Effector memory CD4-positive, alpha-beta T cell (primary cell): ENCODE results near the gene WNT3.
"Not testable (repeated sequence)": the region's sequence is repeated elsewhere in the genome, so short reads cannot be mapped to it uniquely, and the experiment has no call there.

Source experiments
- DNase-seq, 3 donors: peaks; one replicate each; pipeline ENCODE4 v3.0.0-alpha.2; 2020
- H3K27ac ChIP-seq: 2 replicates; pipeline ENCODE4 v1.7.0; 2013; ENCODE audit warnings: mild to moderate bottlenecking, low read length, moderate library complexity; ENCODE audit not compliant: insufficient read depth, poor library complexity, severe bottlenecking
- H3K27me3 ChIP-seq: replicated peaks from 2 replicates; pipeline ENCODE4 v1.7.0; 2013; ENCODE audit warnings: mild to moderate bottlenecking, low read length; ENCODE audit not compliant: insufficient read depth, control insufficient read depth, poor library complexity, severe bottlenecking
- H3K36me3 ChIP-seq: 2 replicates; pipeline ENCODE4 v1.7.0; 2013; ENCODE audit warnings: mild to moderate bottlenecking, low read length, moderate library complexity; ENCODE audit not compliant: control insufficient read depth, insufficient read depth
- H3K4me1 ChIP-seq: 2 replicates; pipeline ENCODE4 v1.7.0; 2013; ENCODE audit warnings: low read length, mild to moderate bottlenecking; ENCODE audit not compliant: control insufficient read depth, insufficient read depth, poor library complexity, severe bottlenecking
- H3K4me3 ChIP-seq: 2 replicates; pipeline ENCODE4 v1.7.0; 2013; ENCODE audit warnings: low read length, low read depth, mild to moderate bottlenecking; ENCODE audit not compliant: insufficient read depth, poor library complexity, severe bottlenecking
- H3K9me3 ChIP-seq: 2 replicates; pipeline ENCODE4 v1.7.0; 2013; ENCODE audit warnings: mild to moderate bottlenecking, low read length, moderate library complexity; ENCODE audit not compliant: control insufficient read depth

WNT3 gene

DNA sequence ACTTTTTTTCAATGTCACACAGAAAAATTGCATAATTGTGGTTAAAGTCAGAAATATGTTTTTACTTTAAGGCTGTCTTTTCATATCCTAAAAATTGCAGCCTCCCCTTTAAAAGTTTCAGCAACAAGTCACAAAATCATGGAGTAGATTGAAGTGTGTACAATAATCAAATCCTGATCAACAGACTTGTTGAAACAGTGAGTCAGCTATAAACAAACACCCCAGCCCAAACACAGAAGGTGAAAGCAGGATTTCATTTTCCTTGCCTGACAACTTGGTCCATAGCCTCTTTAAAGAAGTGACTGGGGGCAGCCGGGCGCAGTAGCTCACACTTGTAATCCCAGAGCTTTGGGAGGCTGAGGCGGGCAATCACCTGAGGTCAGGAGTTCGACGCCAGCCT, 59.9 kb downstream of the WNT3 start:
- DNase-seq, result no peak
- H3K9me3 ChIP-seq, result no peaks in the 10 kb centered on the region
- H3K27me3 ChIP-seq, result no peaks in the 10 kb centered on the region
- no peak overlapping the region for H3K4me3 ChIP-seq
- H3K27ac ChIP-seq, result no peak overlapping the region
- peaks cover 12% of the 10 kb centered on the region for H3K36me3 ChIP-seq
- H3K4me1 ChIP-seq, result no peaks in the 10 kb centered on the region

DNA sequence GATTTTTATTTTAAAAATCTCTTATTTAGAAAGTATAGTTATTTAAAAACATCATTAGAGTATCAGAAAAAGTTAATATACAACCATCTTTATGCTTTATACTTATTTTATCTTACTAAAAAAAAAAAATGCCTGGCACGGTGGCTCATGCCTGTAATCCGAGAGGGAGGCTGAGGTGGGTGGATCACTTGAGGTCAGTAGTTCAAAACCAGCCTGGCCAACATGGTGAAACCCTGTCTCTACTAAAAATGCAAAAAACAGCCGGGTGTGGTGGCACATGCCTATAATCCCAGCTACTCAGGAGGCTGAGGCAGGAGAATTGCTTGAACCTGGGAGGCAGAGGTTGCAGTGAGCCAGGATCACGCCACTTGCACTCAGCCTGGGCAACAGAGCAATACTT, 60.9 kb downstream of the WNT3 start:
- H3K4me3 ChIP-seq, H3K9me3 ChIP-seq, DNase-seq, H3K27me3 ChIP-seq, H3K27ac ChIP-seq, H3K4me1 ChIP-seq: not testable (repeated sequence)
- H3K36me3 ChIP-seq, result peaks cover 21% of the 10 kb centered on the region

DNA sequence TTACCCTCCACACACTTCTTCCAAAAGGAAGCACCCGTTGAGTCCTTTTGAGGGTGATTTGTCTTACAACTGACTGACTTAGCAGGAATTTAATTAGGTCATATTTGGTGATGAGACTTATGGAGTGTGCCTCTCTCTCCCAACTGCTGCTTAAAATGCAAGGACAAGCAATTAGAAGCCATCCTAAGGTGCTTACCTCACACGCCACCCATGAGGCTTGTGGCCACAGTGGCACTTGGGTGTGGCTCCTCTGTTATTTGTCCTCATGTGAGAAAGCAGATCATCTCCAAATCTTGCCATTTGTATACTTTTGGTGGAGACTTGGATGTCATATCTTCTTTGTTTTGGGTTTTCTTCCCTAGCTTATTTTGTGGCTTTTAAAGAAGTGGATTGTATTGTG, 61.6 kb downstream of the WNT3 start:
- peaks cover 28% of the 10 kb centered on the region for H3K36me3 ChIP-seq
- no peaks in the 10 kb centered on the region for H3K9me3 ChIP-seq
- no peaks in the 10 kb centered on the region for H3K4me1 ChIP-seq
- no peaks in the 10 kb centered on the region for H3K27me3 ChIP-seq
- no peak overlapping the region for H3K27ac ChIP-seq
- H3K4me3 ChIP-seq, result no peak overlapping the region
- DNase-seq, result no peak

DNA sequence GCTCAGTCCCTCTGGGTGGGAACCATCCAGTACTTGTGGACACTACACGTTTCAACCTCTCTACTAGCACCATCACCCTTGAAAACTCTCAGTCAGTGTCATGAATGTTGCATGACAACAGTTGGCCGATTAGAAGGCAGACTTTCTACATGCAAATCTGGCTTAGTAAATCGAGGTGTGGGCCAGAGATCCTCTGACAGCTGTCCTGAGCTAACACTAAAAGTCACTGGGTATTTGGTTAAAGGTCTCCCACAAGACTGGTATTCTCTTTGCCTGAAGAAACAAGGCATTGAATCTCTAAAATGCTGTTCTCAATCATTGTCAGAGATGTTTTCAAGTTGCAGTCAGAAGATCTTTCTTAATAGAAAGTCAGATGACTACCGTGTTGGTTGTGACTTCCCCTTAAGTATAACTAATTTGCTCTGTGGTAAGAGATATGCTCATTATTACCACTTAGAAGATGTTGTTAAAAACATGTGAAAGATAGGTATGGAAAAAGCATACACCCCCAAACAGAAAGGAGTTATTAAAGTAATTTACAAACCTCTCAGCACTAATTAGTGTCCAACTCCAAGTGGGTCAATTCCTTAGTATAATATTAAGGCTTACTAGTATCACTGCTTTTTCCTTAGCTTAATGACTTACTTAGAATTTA, 62.3 kb downstream of the WNT3 start:
- H3K36me3 ChIP-seq, result peaks cover 35% of the 10 kb centered on the region

DNA sequence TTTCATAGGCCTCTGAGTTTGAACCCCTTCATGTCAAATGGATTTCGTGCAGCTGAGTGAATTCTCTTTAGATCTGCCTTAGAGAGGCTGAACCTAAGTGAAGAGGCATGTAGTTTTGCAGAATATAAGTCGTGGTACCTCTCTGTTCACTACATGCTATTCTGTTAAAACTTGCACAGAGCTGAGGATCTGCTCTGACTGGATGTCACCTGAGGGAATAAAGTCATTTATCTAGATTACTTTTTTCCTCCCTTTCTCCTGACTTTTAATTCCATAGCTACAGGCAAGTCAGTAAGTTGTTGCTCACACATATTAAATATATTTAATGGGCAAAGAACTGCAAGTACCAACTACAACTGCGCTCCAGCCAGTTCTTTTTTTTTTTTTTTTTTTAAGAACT, 64.7 kb downstream of the WNT3 start:
- Histone ChIP-seq H3K4me3 (no peak overlapping the region), H3K27me3 (no peaks in the 10 kb centered on the region), H3K9me3 (no peaks in the 10 kb centered on the region), H3K4me1 (no peaks in the 10 kb centered on the region), H3K36me3 (peaks cover 44% of the 10 kb centered on the region), H3K27ac (no peak overlapping the region)
- DNase-seq, result no peak

More for the DNA sequence above, 62.3 kb downstream of the WNT3 start:
- Histone ChIP-seq H3K4me3 (no peak overlapping the region), H3K4me1 (no peaks in the 10 kb centered on the region), H3K9me3 (no peaks in the 10 kb centered on the region), H3K27ac (no peak overlapping the region), H3K27me3 (no peaks in the 10 kb centered on the region)
- DNase-seq, result no peak

DNA sequence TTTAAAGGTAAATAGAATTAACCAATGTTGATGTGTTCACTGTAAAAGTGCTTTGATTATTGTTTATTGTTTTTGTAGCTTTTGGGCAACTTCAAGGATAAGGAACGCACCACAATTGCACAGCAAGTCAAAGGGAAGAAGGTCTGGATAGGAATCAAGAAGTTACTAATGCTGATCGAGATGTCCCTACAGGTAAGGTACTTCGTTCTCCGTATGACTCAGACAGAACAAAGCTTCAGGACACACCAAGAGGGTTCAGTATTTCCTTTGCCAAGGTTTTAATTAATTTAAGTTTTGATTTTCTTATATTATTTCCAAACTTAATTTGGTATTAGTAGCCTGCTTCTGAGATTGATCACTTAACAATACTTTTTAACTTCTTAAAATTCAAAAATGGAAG, 67.1 kb downstream of the WNT3 start:
- Histone ChIP-seq H3K9me3 (no peaks in the 10 kb centered on the region), H3K4me1 (no peaks in the 10 kb centered on the region), H3K4me3 (no peak overlapping the region), H3K27me3 (no peaks in the 10 kb centered on the region), H3K36me3 (peaks cover 44% of the 10 kb centered on the region), H3K27ac (no peak overlapping the region)
- no peak for DNase-seq

DNA sequence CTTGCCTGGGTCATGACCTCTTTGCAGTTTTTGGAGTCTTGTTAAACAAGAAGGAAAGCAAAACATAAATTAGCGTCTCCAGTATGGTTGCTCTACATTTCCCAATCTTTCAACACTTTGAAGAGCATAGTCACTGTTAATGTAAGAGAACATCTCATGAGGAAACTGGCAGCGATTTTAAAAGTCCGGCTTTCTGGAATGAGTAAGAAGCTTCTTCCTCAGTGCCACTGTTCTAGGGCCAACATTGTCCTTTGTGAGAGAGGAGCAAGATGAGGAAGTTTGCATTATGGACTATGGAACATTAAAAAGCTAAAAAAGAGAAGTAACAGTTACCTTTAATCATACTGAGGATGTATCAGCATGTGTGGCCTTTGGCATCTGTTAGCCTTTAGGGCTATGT, 73.1 kb downstream of the WNT3 start:
- DNase-seq, result no peak
- H3K4me3 ChIP-seq, result no peak overlapping the region
- H3K27ac ChIP-seq, result no peak overlapping the region
- no peaks in the 10 kb centered on the region for H3K4me1 ChIP-seq
- H3K9me3 ChIP-seq, result no peaks in the 10 kb centered on the region
- H3K36me3 ChIP-seq, result peaks cover 5% of the 10 kb centered on the region
- H3K27me3 ChIP-seq, result no peaks in the 10 kb centered on the region

DNA sequence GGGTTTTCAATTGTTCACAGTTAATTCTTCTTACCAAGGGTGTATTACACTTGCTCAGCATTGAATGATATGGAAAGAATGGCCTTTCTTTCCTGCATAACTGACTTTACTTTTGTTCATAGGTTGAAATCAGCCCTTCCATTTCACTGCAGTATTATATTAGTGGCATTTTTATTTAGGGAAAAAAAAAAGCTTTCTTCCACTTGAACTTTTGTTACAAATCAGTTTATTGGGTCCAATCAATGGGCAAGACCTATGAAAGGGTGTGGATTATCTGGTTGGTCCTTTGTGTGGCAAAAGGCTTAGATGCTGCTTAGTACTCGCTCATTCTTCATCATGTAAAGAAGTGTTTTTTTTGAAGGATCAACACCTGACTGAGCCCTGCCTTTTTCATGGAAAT, 74.1 kb downstream of the WNT3 start:
- no peaks in the 10 kb centered on the region for H3K4me1 ChIP-seq
- H3K27ac ChIP-seq, result no peak overlapping the region
- no peak overlapping the region for H3K4me3 ChIP-seq
- DNase-seq, result no peak
- peaks cover 3% of the 10 kb centered on the region for H3K36me3 ChIP-seq
- H3K9me3 ChIP-seq, result no peaks in the 10 kb centered on the region
- no peaks in the 10 kb centered on the region for H3K27me3 ChIP-seq

DNA sequence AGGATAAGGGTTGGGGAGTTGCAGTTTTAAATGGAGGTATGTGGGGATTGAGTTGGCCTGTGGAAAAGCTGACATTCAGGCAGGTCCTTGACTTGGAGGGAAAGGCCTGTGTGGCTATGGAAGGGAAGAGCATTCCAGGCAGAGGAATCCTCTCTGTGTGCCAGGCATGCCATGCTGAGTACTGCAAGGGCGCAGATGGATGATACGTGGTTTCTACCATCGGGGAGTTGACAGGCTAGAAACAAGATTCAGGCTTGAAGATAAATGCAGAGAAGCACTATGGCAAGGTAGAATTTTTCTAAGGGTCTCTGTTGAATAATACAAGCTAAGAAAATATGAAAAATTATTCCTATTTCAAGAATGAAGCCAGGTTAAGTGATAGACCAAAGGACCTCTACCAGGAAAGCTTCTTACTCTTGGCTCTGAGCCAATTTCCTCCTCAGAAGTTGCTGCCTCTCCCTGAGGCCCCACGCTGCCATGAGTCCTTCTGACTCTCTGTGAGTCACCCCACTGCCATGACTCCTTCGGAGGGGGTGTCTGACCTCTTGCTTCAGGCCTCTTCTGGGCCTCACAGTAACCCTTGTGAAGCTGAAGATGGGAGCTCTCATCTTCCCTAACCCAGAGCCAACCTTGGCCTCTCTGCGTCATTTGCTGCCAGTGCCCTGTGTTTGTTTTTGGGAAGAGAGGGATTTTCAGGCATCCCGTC, 75.8 kb downstream of the WNT3 start:
- no peaks in the 10 kb centered on the region for H3K9me3 ChIP-seq
- no peaks in the 10 kb centered on the region for H3K36me3 ChIP-seq
- DNase-seq, result no peak
- H3K27me3 ChIP-seq, result no peaks in the 10 kb centered on the region
- no peak overlapping the region for H3K4me3 ChIP-seq
- no peaks in the 10 kb centered on the region for H3K4me1 ChIP-seq
- no peak overlapping the region for H3K27ac ChIP-seq

DNA sequence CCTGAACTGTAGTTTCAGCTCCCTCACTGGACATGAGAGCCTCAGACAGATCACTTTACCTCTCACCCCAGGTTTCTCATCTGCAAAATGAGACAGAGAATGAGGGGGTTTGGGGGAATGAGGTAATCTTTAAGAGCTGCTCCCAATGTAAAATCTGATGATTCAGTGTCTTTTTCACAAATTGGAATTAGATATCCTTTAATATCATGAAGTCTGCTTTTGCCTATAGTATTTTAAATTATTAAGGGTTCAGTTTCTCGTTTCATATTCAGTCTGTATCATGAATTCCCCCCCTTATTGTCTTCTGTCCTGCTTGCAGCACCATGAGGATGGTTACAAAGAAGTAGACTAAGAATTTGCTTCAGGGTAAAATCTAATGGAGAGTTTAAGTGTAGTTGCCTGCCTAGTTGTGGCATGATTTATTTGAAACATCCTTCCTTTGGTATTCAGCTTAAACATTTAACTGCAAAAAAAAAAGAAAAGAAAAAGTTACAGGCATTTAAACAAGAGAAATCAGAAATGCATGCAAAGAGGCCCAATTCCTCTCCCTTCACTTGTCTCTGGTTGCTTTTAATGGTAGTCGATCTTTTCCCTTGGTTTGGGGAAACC, 77.3 kb downstream of the WNT3 start:
- no peak for DNase-seq
- Histone ChIP-seq H3K4me3 (no peak overlapping the region), H3K4me1 (no peaks in the 10 kb centered on the region), H3K27me3 (no peaks in the 10 kb centered on the region), H3K36me3 (no peaks in the 10 kb centered on the region), H3K9me3 (no peaks in the 10 kb centered on the region), H3K27ac (no peak overlapping the region)
